Osteocyte (in vitro differentiated cells): ENCODE results near the gene KIRREL2. TPM values are rescaled to one million over a fixed set of nuclear protein-coding genes. Genes with fewer than 3 reads are reported as not detected.
"Not testable (repeated sequence)": the region's sequence is repeated elsewhere in the genome, so short reads cannot be mapped to it uniquely, and the experiment has no call there.

Experiments
- DNase-seq: peaks from one replicate; pipeline ENCODE4 v3.0.0; 2021; ENCODE audit warnings: mixed read lengths; ENCODE audit not compliant: unreplicated experiment; ENCODE audit errors: extremely low spot score
- H3K27ac Mint-ChIP-seq: one replicate; pipeline ENCODE4 v1.8.0; 2021; ENCODE audit warnings: mild to moderate bottlenecking, mixed read lengths; ENCODE audit not compliant: unreplicated experiment
- H3K27me3 Mint-ChIP-seq: one replicate; pipeline ENCODE4 v1.8.0; 2021; ENCODE audit warnings: mixed read lengths; ENCODE audit not compliant: unreplicated experiment
- H3K36me3 Mint-ChIP-seq: one replicate; pipeline ENCODE4 v1.8.0; 2021; ENCODE audit warnings: mixed read lengths; ENCODE audit not compliant: unreplicated experiment
- H3K4me1 Mint-ChIP-seq: one replicate; pipeline ENCODE4 v1.8.0; 2021; ENCODE audit warnings: mixed read lengths; ENCODE audit not compliant: unreplicated experiment
- H3K4me3 Mint-ChIP-seq: one replicate; pipeline ENCODE4 v1.8.0; 2021; ENCODE audit warnings: mild to moderate bottlenecking, moderate library complexity, mixed read lengths; ENCODE audit not compliant: unreplicated experiment
- H3K9me3 Mint-ChIP-seq: one replicate; pipeline ENCODE4 v1.8.0; 2021; ENCODE audit warnings: mixed read lengths; ENCODE audit not compliant: unreplicated experiment
- CTCF ChIP-seq: fragments of 200-600 bp; sonication (generic); IDR thresholded peaks from 2 replicates; pipeline ENCODE4 v1.5.0; 2021; ENCODE audit warnings: antibody characterized with exemption, mild to moderate bottlenecking, moderate library complexity
- total RNA-seq: library from RNA; stranded (reverse); gene quantifications from 2 replicates; pipeline ENCODE4 v1.2.1, GENCODE V29; 2021

Gene KIRREL2
- total RNA-seq, 1 donor from 2014 or later, result not detected

GRCh38 chr19:35887197-35887596 is 30.5 kb downstream of the KIRREL2 start:
- Mint-ChIP-seq H3K27ac (no peak overlapping the region), H3K36me3 (peaks cover 26% of the 10 kb centered on the region), H3K4me1 (no peaks in the 10 kb centered on the region), H3K27me3 (no peaks in the 10 kb centered on the region), H3K9me3 (no peaks in the 10 kb centered on the region), H3K4me3 (no peak overlapping the region)
- TF ChIP-seq CTCF, result no peak
- no peak for DNase-seq

- Mint-ChIP-seq H3K9me3 (no peaks in the 10 kb centered on the region), H3K4me3 (no peak overlapping the region), H3K4me1 (no peaks in the 10 kb centered on the region), H3K27ac (no peak overlapping the region), H3K36me3 (peaks cover 33% of the 10 kb centered on the region), H3K27me3 (no peaks in the 10 kb centered on the region)
- TF ChIP-seq CTCF, result no peak
- no peak for DNase-seq
These were observed 31.7 kb downstream of the KIRREL2 start for GRCh38 chr19:35888398-35888797.

- Mint-ChIP-seq H3K4me1 (no peaks in the 10 kb centered on the region), H3K9me3 (no peaks in the 10 kb centered on the region), H3K27me3 (no peaks in the 10 kb centered on the region), H3K27ac (no peak overlapping the region), H3K4me3 (no peak overlapping the region), H3K36me3 (peaks cover 33% of the 10 kb centered on the region)
- TF ChIP-seq CTCF, result no peak
- no peak for DNase-seq
These were observed 32.8 kb downstream of the KIRREL2 start for GRCh38 chr19:35889370-35890112.

- no peak for DNase-seq
- H3K36me3 Mint-ChIP-seq, result peaks cover 33% of the 10 kb centered on the region
- no peaks in the 10 kb centered on the region for H3K27me3 Mint-ChIP-seq
- no peak for TF ChIP-seq CTCF
- H3K27ac Mint-ChIP-seq, result no peak overlapping the region
- H3K4me1 Mint-ChIP-seq, result no peaks in the 10 kb centered on the region
- no peak overlapping the region for H3K4me3 Mint-ChIP-seq
- no peaks in the 10 kb centered on the region for H3K9me3 Mint-ChIP-seq
These were observed 33.5 kb downstream of the KIRREL2 start for GRCh38 chr19:35890113-35890650.

- H3K27me3 Mint-ChIP-seq, DNase-seq, H3K4me3 Mint-ChIP-seq, H3K9me3 Mint-ChIP-seq, H3K27ac Mint-ChIP-seq, H3K4me1 Mint-ChIP-seq: not testable (repeated sequence)
- H3K36me3 Mint-ChIP-seq, result peaks cover 34% of the 10 kb centered on the region
These were observed 35.1 kb downstream of the KIRREL2 start for GRCh38 chr19:35891819-35892218.
